ENCODE data around the gene CSTPP1. TPM values are rescaled to one million over a fixed set of nuclear protein-coding genes. Genes with fewer than 3 reads are reported as not detected.
"Not testable (repeated sequence)": the region's sequence is repeated elsewhere in the genome, so short reads cannot be mapped to it uniquely, and the experiment has no call there.

The CSTPP1 gene
- total RNA-seq, 2 experiments from 2014 or later, result 12.8 to 14.4 TPM

- Mint-ChIP-seq H3K4me3 (no peak overlapping the region), H3K4me1 (ENCODE audit: low read depth) (peaks cover 13% of the 10 kb centered on the region), H3K36me3 (ENCODE audit: low read depth) (no peaks in the 10 kb centered on the region), H3K27ac (no peak overlapping the region), H3K27me3 (peaks cover 22% of the 10 kb centered on the region), H3K9me3 (no peaks in the 10 kb centered on the region)
- DNase-seq (no peak), ATAC-seq (no peak)
- intact Hi-C loops (cut with micrococcal nuclease), result no loop called here
- ChIA-PET CTCF (interaction anchor here (1.2 to 3.4 kb wide), 7 partner anchors 10 to 71 kb away, joined by 3 to 32 read pairs (median 7); partner anchors contain the start of gene ARFGAP2), POLR2A (interaction anchor here (4.6 kb wide), 1 partner anchor 27 kb away, joined by 38 read pairs; the partner anchor contains the start of gene DDB2)
- no peak for TF ChIP-seq CTCF (IDR thresholded peaks at IDR 0.05)
These were observed 251.7 kb downstream of the CSTPP1 start for GRCh38 chr11:47188259-47188658.

GRCh38 chr11:47189100-47189834 lies 252.7 kb downstream of the CSTPP1 start:
- peaks cover 13% of the 10 kb centered on the region for H3K4me1 Mint-ChIP-seq (ENCODE audit: low read depth)
- ATAC-seq (no peak), DNase-seq (no peak)
- H3K4me3 Mint-ChIP-seq, result no peak overlapping the region
- no peaks in the 10 kb centered on the region for H3K36me3 Mint-ChIP-seq (ENCODE audit: low read depth)
- POLR2A ChIA-PET, result no interaction called here
- no peak overlapping the region for H3K27ac Mint-ChIP-seq
- intact Hi-C loops (cut with micrococcal nuclease), result no loop called here
- no peak for TF ChIP-seq CTCF (IDR thresholded peaks at IDR 0.05)
- no peaks in the 10 kb centered on the region for H3K9me3 Mint-ChIP-seq
- CTCF ChIA-PET, result interaction anchor here (3.0 to 3.4 kb wide), 2 partner anchors 11 to 70 kb away, joined by 19 to 32 read pairs; partner anchors contain the start of gene ARFGAP2
- peaks cover 21% of the 10 kb centered on the region for H3K27me3 Mint-ChIP-seq

GRCh38 chr11:47191137-47191536 lies 254.6 kb downstream of the CSTPP1 start:
- POLR2A ChIA-PET, DNase-seq: not testable (repeated sequence)

DNA sequence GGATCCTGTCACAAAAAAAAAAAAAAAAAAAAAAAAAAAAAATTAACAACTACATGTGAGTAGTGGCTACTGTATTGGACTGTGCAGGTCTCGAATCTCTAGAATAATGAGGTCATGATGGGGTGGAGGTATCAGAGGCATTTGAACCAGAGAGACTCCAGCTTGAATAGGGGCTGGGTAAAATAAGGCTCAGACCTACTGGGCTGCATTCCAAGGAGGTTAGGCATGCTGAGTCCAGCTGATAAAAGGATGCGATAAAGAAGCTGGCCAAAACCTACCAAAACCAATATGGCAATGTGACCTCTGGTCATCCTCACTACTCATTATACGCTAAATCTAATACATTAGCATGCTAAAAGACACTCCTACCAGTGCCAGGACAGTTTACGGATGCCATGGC lies 255.6 kb downstream of the CSTPP1 start:
- no peak for TF ChIP-seq CTCF (IDR thresholded peaks at IDR 0.05)
- Mint-ChIP-seq H3K9me3 (no peaks in the 10 kb centered on the region), H3K27me3 (peaks cover 11% of the 10 kb centered on the region), H3K4me3 (no peak overlapping the region), H3K4me1 (ENCODE audit: low read depth) (peaks cover 6% of the 10 kb centered on the region), H3K36me3 (ENCODE audit: low read depth) (no peaks in the 10 kb centered on the region), H3K27ac (no peak overlapping the region)
- ChIA-PET POLR2A (no interaction called here), CTCF (no interaction called here)
- intact Hi-C loops (cut with micrococcal nuclease), result no loop called here
- DNase-seq (no peak), ATAC-seq (no peak)

More at GRCh38 chr11:47191137-47191536, 254.6 kb downstream of the CSTPP1 start:
- H3K4me3 Mint-ChIP-seq; ATAC-seq; intact Hi-C loops (cut with micrococcal nuclease); H3K27ac Mint-ChIP-seq; CTCF ChIA-PET; H3K36me3 Mint-ChIP-seq (ENCODE audit: low read depth); H3K9me3 Mint-ChIP-seq: not testable (repeated sequence)
- H3K4me1 Mint-ChIP-seq (ENCODE audit: low read depth), result peaks cover 13% of the 10 kb centered on the region
- peaks cover 16% of the 10 kb centered on the region for H3K27me3 Mint-ChIP-seq

DNA sequence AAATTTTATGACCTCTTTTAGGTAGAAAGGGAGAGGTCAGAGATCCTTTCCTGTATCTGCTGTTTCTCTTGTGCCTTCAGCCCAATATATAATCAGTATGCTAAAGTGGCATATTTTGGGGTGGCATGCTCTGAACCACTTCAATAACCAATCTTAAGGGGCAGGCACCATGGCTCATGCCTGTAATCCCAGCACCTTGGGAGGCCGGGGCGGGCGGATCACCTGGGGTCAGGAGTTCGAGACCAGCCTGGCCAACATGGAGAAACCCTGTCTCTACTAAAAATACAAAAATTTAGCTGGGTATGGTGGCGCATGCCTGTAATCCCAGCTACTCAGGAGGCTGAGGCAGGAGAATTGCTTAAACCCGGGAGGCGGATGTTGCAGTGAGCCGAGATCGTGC lies 261.6 kb downstream of the CSTPP1 start:
- H3K9me3 Mint-ChIP-seq; H3K27ac Mint-ChIP-seq; H3K4me3 Mint-ChIP-seq; H3K4me1 Mint-ChIP-seq (ENCODE audit: low read depth); DNase-seq; H3K27me3 Mint-ChIP-seq; POLR2A ChIA-PET; H3K36me3 Mint-ChIP-seq (ENCODE audit: low read depth); ATAC-seq; intact Hi-C loops (cut with micrococcal nuclease): not testable (repeated sequence)
- CTCF ChIA-PET, result interaction anchor here (1.2 to 1.3 kb wide), 2 partner anchors 19 kb away, joined by 3 to 4 read pairs; no protein-coding TSS in a partner anchor

GRCh38 chr11:47201015-47201414 lies 264.5 kb downstream of the CSTPP1 start:
- no peak for DNase-seq
- no peaks in the 10 kb centered on the region for H3K36me3 Mint-ChIP-seq (ENCODE audit: low read depth)
- POLR2A ChIA-PET, result interaction anchor here (4.4 kb wide), 1 partner anchor 14 kb away, joined by 19 read pairs; the partner anchor contains the start of gene DDB2
- intact Hi-C loops (cut with micrococcal nuclease), result no loop called here
- H3K4me3 Mint-ChIP-seq, result no peak overlapping the region
- TF ChIP-seq CTCF (IDR thresholded peaks at IDR 0.05), result no peak
- no peaks in the 10 kb centered on the region for H3K9me3 Mint-ChIP-seq
- H3K27ac Mint-ChIP-seq, result no peak overlapping the region
- H3K4me1 Mint-ChIP-seq (ENCODE audit: low read depth), result no peaks in the 10 kb centered on the region
- H3K27me3 Mint-ChIP-seq, result no peaks in the 10 kb centered on the region
- ATAC-seq, result no peak
- CTCF ChIA-PET, result no interaction called here
